22Rv1 (cell line): ENCODE data around the gene SLC26A1.
"Not testable (repeated sequence)": the region's sequence is repeated elsewhere in the genome, so short reads cannot be mapped to it uniquely, and the experiment has no call there.

ENCODE experiments used
- H3K27ac ChIP-seq: fragments of 450-650 bp; 2 replicates; pipeline ENCODE4 v1.5.1; 2017
- ZFX ChIP-seq: fragments of 450-650 bp; IDR thresholded peaks from 2 replicates; pipeline ENCODE4 v1.6.1; 2017; ENCODE audit warnings: antibody characterized with exemption, borderline replicate concordance
- TF ChIP-seq, protein P1 (sequence below): fragments of 450-650 bp; IDR thresholded peaks from 2 replicates; pipeline ENCODE4 v1.5.1; 2017; ENCODE audit warnings: mild to moderate bottlenecking

Gene SLC26A1

GRCh38 chr4:1001561-1002130, 8.4 kb upstream of the SLC26A1 start:
- TF ChIP-seq ZFX = no peak
- TF ChIP-seq, protein P1, sequence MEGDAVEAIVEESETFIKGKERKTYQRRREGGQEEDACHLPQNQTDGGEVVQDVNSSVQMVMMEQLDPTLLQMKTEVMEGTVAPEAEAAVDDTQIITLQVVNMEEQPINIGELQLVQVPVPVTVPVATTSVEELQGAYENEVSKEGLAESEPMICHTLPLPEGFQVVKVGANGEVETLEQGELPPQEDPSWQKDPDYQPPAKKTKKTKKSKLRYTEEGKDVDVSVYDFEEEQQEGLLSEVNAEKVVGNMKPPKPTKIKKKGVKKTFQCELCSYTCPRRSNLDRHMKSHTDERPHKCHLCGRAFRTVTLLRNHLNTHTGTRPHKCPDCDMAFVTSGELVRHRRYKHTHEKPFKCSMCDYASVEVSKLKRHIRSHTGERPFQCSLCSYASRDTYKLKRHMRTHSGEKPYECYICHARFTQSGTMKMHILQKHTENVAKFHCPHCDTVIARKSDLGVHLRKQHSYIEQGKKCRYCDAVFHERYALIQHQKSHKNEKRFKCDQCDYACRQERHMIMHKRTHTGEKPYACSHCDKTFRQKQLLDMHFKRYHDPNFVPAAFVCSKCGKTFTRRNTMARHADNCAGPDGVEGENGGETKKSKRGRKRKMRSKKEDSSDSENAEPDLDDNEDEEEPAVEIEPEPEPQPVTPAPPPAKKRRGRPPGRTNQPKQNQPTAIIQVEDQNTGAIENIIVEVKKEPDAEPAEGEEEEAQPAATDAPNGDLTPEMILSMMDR = no peak
- no peak overlapping the region for H3K27ac ChIP-seq

DNA sequence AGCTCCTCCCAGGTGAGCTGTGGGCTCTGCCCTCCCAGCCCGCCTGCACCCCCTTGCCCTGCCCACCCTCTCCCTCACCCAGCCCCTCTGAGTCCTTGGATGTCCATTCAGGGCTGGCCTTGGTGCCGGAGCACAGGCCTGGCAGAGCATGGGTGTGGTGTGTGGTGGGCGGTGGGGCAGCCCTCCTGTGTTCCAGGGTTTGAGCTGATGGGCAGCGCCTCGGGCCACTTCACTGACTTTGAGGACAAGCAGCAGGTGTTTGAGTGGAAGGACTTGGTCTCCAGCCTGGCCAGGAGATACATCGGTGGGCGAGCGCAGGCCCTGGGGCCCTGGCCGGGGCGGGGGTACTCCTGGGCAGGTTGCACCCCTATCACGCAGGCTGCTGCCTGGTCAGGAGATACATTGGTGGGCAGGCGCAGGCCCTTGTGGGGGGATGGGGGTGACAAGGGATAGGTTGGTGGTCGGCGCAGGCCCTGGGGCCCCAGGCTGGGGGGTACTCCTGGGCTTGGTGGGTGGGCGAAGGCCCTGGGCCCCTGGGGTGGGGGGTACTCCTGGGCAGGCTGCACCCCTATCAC, 7.6 kb upstream of the SLC26A1 start:
- no peak for TF ChIP-seq ZFX
- TF ChIP-seq, protein P1 = no peak
- no peak overlapping the region for H3K27ac ChIP-seq

- TF ChIP-seq, protein P1 = no peak
- no peak overlapping the region for H3K27ac ChIP-seq
Measured at GRCh38 chr4:999882-1000425, 6.8 kb upstream of the SLC26A1 start.

GRCh38 chr4:999240-999863, 6.1 kb upstream of the SLC26A1 start:
- not testable (repeated sequence) for H3K27ac ChIP-seq

DNA sequence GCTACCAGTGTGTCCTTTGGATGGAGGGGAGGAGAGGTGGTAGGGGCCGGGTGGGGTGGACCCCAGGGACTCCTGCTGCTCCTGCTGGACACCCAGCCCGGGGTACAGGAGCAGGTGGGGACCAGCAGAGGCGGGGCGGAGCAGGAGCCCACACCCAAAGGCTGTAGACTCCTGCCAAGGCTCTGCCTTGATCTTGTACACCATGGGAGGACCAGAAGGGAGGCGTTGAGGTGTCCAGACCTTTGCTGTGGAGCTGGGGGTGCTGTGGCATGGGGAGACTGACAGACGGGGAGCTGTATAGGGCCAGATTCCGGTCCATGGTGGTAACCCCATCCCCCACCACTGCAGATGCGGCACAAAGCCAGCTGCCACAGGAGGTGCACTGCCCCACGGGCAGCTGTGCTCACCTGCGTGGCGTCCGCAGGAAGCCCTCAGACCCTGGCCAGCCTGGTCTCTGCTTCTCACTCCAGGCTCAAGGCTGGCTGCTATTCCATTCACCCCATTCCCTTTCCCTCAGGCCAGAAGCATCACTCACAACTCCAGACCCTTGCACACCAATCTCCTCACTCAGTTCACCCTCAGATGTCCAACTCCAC, 5.0 kb upstream of the SLC26A1 start:
- H3K27ac ChIP-seq = no peak overlapping the region

DNA sequence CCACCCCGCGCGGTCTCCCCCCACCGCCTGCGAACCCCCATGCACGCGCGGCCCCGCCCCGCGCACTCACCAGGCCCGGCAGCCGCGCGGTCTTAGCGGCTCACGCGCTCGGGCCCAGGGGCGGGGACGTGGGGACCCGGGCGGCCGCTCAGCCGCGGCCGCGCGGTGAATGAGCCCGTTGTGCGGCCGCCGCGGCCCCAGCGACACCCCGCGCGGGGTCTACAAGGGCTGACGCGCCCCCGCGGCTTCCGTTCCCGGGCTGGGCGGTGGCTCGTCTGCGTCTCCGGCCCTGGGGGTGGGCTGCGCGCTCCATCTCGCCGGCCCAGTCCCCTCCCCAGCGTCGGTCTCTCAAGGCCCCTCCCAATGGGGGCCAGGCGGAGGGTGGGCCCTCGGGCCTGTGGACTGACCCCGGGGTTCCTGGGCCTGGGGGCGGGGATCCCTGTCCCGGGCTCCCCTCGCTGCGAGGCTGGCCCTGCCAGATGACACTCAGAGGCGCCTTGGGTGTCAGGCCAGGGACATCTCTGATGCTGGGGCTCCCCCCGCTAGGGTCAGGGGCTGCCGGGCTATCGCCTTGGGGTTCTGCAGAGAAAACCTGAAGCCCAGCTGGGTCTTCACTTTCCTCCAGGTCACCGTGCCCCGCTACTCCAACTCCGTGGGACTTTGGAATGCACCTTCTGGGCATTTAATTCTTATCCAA, 4.3 kb upstream of the SLC26A1 start:
- TF ChIP-seq, protein P1 = no peak
- TF ChIP-seq ZFX = no peak
- no peak overlapping the region for H3K27ac ChIP-seq

More for the DNA sequence above, 5.0 kb upstream of the SLC26A1 start:
- TF ChIP-seq ZFX = no peak
- TF ChIP-seq, protein P1 = no peak

DNA sequence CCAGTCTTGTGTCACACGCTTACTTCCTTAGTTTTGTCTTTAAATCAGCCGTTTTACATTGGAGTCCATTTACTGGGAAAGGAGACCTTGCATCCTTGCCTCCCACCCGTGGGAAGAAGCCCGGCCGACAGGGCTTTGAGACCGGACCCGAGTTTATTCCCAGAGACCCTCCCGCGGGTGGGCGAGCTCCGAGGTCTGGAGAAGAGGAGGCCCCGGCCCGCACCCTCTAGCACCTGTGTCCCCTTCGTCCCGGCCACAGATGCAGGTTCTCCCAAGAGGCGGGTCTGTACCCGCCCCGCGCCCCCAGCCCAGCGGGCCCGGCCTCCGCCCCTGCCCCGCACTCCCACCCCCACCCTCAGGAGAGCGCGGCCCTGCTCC, 3.8 kb upstream of the SLC26A1 start:
- H3K27ac ChIP-seq = no peak overlapping the region
- TF ChIP-seq ZFX = no peak
